Sigmoid colon (tissue), 7 donors: ENCODE measurements around the gene NIP7. TPM values are rescaled to one million over a fixed set of nuclear protein-coding genes. Genes with fewer than 3 reads are reported as not detected.

Experiments
- DNase-seq: peaks from one replicate; pipeline ENCODE4 v3.0.0-alpha.2; 2019
- H3K27ac ChIP-seq, 4 donors: fragments of 200-600 bp; sonication (generic); one replicate each; pipeline ENCODE4 v1.5.1; 2016 to 2019; ENCODE audit warnings: mild to moderate bottlenecking in 1 of 4
- H3K27me3 ChIP-seq, 3 donors: fragments of 200-600 bp; sonication (generic); one replicate each; pipeline ENCODE4 v1.5.1; 2019; ENCODE audit warnings: mild to moderate bottlenecking in 1 of 3
- H3K36me3 ChIP-seq, 4 donors: fragments of 200-600 bp; sonication (generic); one replicate each; pipeline ENCODE4 v1.5.1; 2016 to 2019
- H3K4me1 ChIP-seq, 4 donors: fragments of 200-600 bp; sonication (generic); one replicate each; pipeline ENCODE4 v1.5.1; 2017 to 2019
- H3K4me3 ChIP-seq, 4 donors: fragments of 200-600 bp; sonication (generic); one replicate each; pipeline ENCODE4 v1.5.1; 2017 to 2019; ENCODE audit warnings: mild to moderate bottlenecking in 2 of 4, moderate library complexity in 1 of 4
- H3K9me3 ChIP-seq, 4 donors: fragments of 200-600 bp in 3 of 4; sonication (generic) in 3 of 4; one replicate each; pipeline versions ENCODE4 v1.5.1 to v1.6.1; 2013 to 2019
- CTCF ChIP-seq, 4 experiments: fragments of 450-650 bp in 3 of 4; fragments of 200-600 bp in 1 of 4; IDR thresholded peaks; one replicate each; pipeline ENCODE4 v1.5.1; 2016 to 2019; ENCODE audit warnings: antibody characterized with exemption in 4 of 4, mild to moderate bottlenecking in 3 of 4, moderate library complexity in 2 of 4
- EP300 ChIP-seq, 4 donors: sonication (generic); formaldehyde crosslinking; IDR thresholded peaks; one replicate each; pipeline ENCODE4 v1.6.1; 2017; ENCODE audit warnings: antibody characterized with exemption in 4 of 4
- POLR2A ChIP-seq, 2 donors: fragments of 450-650 bp; IDR thresholded peaks; one replicate each; pipeline ENCODE4 v1.6.1; 2016; ENCODE audit warnings: antibody characterized with exemption in 2 of 2, mild to moderate bottlenecking in 2 of 2, moderate library complexity in 2 of 2
- POLR2AphosphoS5 ChIP-seq, 4 donors: sonication (generic); formaldehyde crosslinking; IDR thresholded peaks; one replicate each; pipeline ENCODE4 v1.6.1; 2017; ENCODE audit warnings: antibody characterized with exemption in 4 of 4
- WGBS, 2 donors: extraction: QIAGEN DNeasy Blood & Tissue Kit; methylation state at CpG; one replicate each; pipeline ENCODE4 v1.1.7; 2013; 5-methylcytosine and 5-hydroxymethylcytosine counted together
- intact Hi-C: fragments of 100-400 bp; cut with DNase I; formaldehyde crosslinking; loops from one replicate; pipeline ENCODE4 v1.15.1; 2023
- polyA plus RNA-seq, 3 donors: library from polyadenylated mRNA; stranded (reverse); fragments of 200-250 nt; gene quantifications; one replicate each; pipeline ENCODE4 v1.2.3, GENCODE V29; 2013
- total RNA-seq, 4 donors: library from RNA; depleted of rRNA; stranded (reverse); fragments of >200 nt; gene quantifications; one replicate each; pipeline ENCODE4 v1.1.0, GENCODE V29; 2016
- donor health status: healthy with polysubstance abuse.
- donor health status: Bipolar disorder and iron deficiency.
- donor health status: healthy.

NIP7 gene
- total and polyA plus RNA-seq, 7 donors, result 6.9 to 23.8 (median 11.4) TPM

- DNase-seq, result no peak
- Histone ChIP-seq H3K27ac (no peak overlapping the region), H3K9me3 (no peaks in the 10 kb centered on the region), H3K4me3 (no peak overlapping the region), H3K27me3 (no peaks in the 10 kb centered on the region), H3K36me3 (peaks cover 10 to 64% (median 20%) of the 10 kb centered on the region in 4 donors), H3K4me1 (peaks cover 0 to 23% (median 12%) of the 10 kb centered on the region in 4 donors)
- 93 to 98% methylated on average over 2 of the region's 2 CpGs for WGBS, 2 donors
- TF ChIP-seq CTCF (IDR thresholded peaks at IDR 0.05), result no peak
- TF ChIP-seq POLR2A (IDR thresholded peaks at IDR 0.05), result no peak
- TF ChIP-seq EP300 (IDR thresholded peaks at IDR 0.05), result no peak
- no peak for TF ChIP-seq POLR2AphosphoS5 (IDR thresholded peaks at IDR 0.05)
- intact Hi-C loops, result no loop called here
Observed at GRCh38 chr16:69382421-69382820, 42.8 kb downstream of the NIP7 start.

- no peak for DNase-seq
- intact Hi-C loops, result loop anchor here (2.0 to 5.0 kb wide), 2 partner anchors 37 to 54 kb away; partner anchors contain the start of genes CYB5B and PDF
- no peaks in the 10 kb centered on the region for H3K27me3 ChIP-seq
- TF ChIP-seq CTCF (IDR thresholded peaks at IDR 0.05), result no peak
- TF ChIP-seq POLR2AphosphoS5 (IDR thresholded peaks at IDR 0.05), result no peak
- TF ChIP-seq EP300 (IDR thresholded peaks at IDR 0.05), result no peak
- TF ChIP-seq POLR2A (IDR thresholded peaks at IDR 0.05), result no peak
- peaks cover 4 to 40% (median 14%) of the 10 kb centered on the region in 4 donors for H3K36me3 ChIP-seq
- WGBS, 2 donors, result 2 to 6% methylated on average over 6 of the region's 6 CpGs
- peak overlapping the region; percentile 76 to 89 (median 84) for H3K4me3 ChIP-seq
- peaks cover 0 to 23% (median 12%) of the 10 kb centered on the region in 4 donors for H3K4me1 ChIP-seq
- H3K9me3 ChIP-seq, result no peaks in the 10 kb centered on the region
- H3K27ac ChIP-seq, result peak overlapping the region; percentile 91 to 98 (median 92)
Observed at GRCh38 chr16:69384974-69385373, 45.4 kb downstream of the NIP7 start.

DNA sequence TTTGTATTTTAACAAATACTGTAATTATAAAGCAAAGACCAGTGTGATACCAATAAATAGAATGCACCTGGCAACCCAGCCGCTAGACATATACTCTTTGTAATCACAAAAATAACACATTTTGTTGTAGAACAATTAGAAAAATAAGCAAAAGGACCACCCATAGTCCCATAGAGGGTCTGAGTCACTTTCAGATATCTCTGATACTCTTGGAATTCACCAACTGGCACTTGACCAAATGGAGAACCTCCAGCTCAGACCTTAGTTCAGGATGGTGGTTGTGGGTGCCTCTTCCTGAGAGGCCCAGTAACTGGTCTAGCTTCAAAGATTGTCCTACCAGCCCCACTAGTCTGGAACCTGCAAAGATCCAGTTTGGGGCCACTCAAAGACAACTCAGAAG lies 47.0 kb downstream of the NIP7 start:
- Histone ChIP-seq H3K4me1 (peaks cover 0 to 23% (median 12%) of the 10 kb centered on the region in 4 donors), H3K9me3 (no peaks in the 10 kb centered on the region), H3K36me3 (peaks cover 0 to 26% (median 9%) of the 10 kb centered on the region in 4 donors), H3K27ac (peak overlapping the region; percentile 91 to 98 (median 92)), H3K4me3 (no peak overlapping the region), H3K27me3 (no peaks in the 10 kb centered on the region)
- DNase-seq, result no peak
- intact Hi-C loops, result loop anchor here (5.0 kb wide), 1 partner anchor 36 kb away; the partner anchor contains the start of gene CYB5B
- WGBS, 2 donors, result 84 to 86% methylated on average over 1 of the region's 1 CpG
- TF ChIP-seq EP300 (IDR thresholded peaks at IDR 0.05), result no peak
- no peak for TF ChIP-seq POLR2A (IDR thresholded peaks at IDR 0.05)
- TF ChIP-seq POLR2AphosphoS5 (IDR thresholded peaks at IDR 0.05), result no peak
- no peak for TF ChIP-seq CTCF (IDR thresholded peaks at IDR 0.05)

Other genes starting within 250 kb of the NIP7 start
- under 1 TPM; 0.36 to 0.95 (median 0.74) TPM for gene HAS3, start 234.1 kb upstream of the NIP7 start, total RNA-seq
- 1 to 10 TPM in 2 of 3 donors, under 1 TPM in 1; 0.60 to 5.8 (median 5.0) TPM for gene HAS3, start 234.1 kb upstream of the NIP7 start, polyA plus RNA-seq
- 10 to 100 TPM; 46.3 to 79.2 (median 55.5) TPM for gene CHTF8, start 207.2 kb upstream of the NIP7 start, total RNA-seq
- gene CHTF8, start 207.2 kb upstream of the NIP7 start, polyA plus RNA-seq, result 10 to 100 TPM; 61.9 to 77.0 (median 72.4) TPM
- gene UTP4, start 207.1 kb upstream of the NIP7 start, total RNA-seq, result 10 to 100 TPM; 24.6 to 37.5 (median 27.8) TPM
- gene UTP4, start 207.1 kb upstream of the NIP7 start, polyA plus RNA-seq, result 10 to 100 TPM in 2 of 3 donors, 1 to 10 TPM in 1; 9.5 to 23.7 (median 13.8) TPM
- 10 to 100 TPM; 23.2 to 38.2 (median 30.0) TPM for gene SNTB2, start 152.6 kb upstream of the NIP7 start, total RNA-seq
- 1 to 10 TPM; 4.2 to 7.3 (median 5.8) TPM for gene SNTB2, start 152.6 kb upstream of the NIP7 start, polyA plus RNA-seq
- gene VPS4A, start 28.4 kb upstream of the NIP7 start, total RNA-seq, result 10 to 100 TPM; 31.7 to 39.3 (median 34.8) TPM
- 10 to 100 TPM; 25.8 to 31.7 (median 29.3) TPM for gene VPS4A, start 28.4 kb upstream of the NIP7 start, polyA plus RNA-seq
- gene PDF, start 9.2 kb upstream of the NIP7 start, total RNA-seq, result 10 to 100 TPM in 2 of 4 donors, 1 to 10 TPM in 2; 8.6 to 18.6 (median 10.5) TPM
- gene PDF, start 9.2 kb upstream of the NIP7 start, polyA plus RNA-seq, result 10 to 100 TPM in 1 of 3 donors, 1 to 10 TPM in 1, not detected in 1; 6.5 to 14.7 TPM
- gene COG8, start 208 bp upstream of the NIP7 start, total RNA-seq, result 10 to 100 TPM; 32.2 to 57.6 (median 42.5) TPM
- gene COG8, start 208 bp upstream of the NIP7 start, polyA plus RNA-seq, result 10 to 100 TPM in 2 of 3 donors, 1 to 10 TPM in 1; 9.6 to 26.2 (median 14.8) TPM
- not detected for gene TMED6, start 12.0 kb downstream of the NIP7 start, total RNA-seq
- gene TMED6, start 12.0 kb downstream of the NIP7 start, polyA plus RNA-seq, result 1 to 10 TPM in 2 of 3 donors, not detected in 1; 4.2 to 4.6 TPM
- gene TERF2, start 46.2 kb downstream of the NIP7 start, total RNA-seq, result 10 to 100 TPM; 15.3 to 30.8 (median 21.6) TPM
- 10 to 100 TPM in 2 of 3 donors, 1 to 10 TPM in 1; 7.8 to 22.2 (median 17.1) TPM for gene TERF2, start 46.2 kb downstream of the NIP7 start, polyA plus RNA-seq
- gene CYB5B, start 84.8 kb downstream of the NIP7 start, total RNA-seq, result 10 to 100 TPM; 24.4 to 43.8 (median 34.7) TPM
- gene CYB5B, start 84.8 kb downstream of the NIP7 start, polyA plus RNA-seq, result 100 to 1,000 TPM; 129 to 196 (median 138) TPM
- 10 to 100 TPM; 39.4 to 57.1 (median 49.0) TPM for gene NFAT5, start 226.2 kb downstream of the NIP7 start, total RNA-seq
- 1 to 10 TPM; 1.2 to 8.6 (median 1.6) TPM for gene NFAT5, start 226.2 kb downstream of the NIP7 start, polyA plus RNA-seq